Ovary (tissue), 9 donors: ENCODE results near the gene VENTX. TPM values are rescaled to one million over a fixed set of nuclear protein-coding genes. Genes with fewer than 3 reads are reported as not detected.
"Not testable (repeated sequence)": the region's sequence is repeated elsewhere in the genome, so short reads cannot be mapped to it uniquely, and the experiment has no call there.

Experiments used
- DNase-seq, 5 donors: peaks; one replicate each; pipeline ENCODE4 v3.0.0-alpha.2; 2019 to 2020
- H3K27ac ChIP-seq, 2 donors: fragments of 200-600 bp; one replicate each; pipeline versions ENCODE4 v1.5.1 to v1.8.0; 2019 to 2022
- H3K27me3 ChIP-seq: fragments of 200-600 bp; one replicate; pipeline ENCODE4 v1.8.0; 2022
- H3K36me3 ChIP-seq: fragments of 200-600 bp; sonication (generic); one replicate; pipeline ENCODE4 v1.5.1; 2019
- H3K4me1 ChIP-seq: one replicate; pipeline ENCODE4 v1.8.1; 2013; ENCODE audit warnings: mild to moderate bottlenecking, moderate library complexity; ENCODE audit not compliant: insufficient read depth
- H3K4me3 ChIP-seq: fragments of 200-600 bp; sonication (generic); one replicate; pipeline ENCODE4 v1.5.1; 2017
- H3K9me3 ChIP-seq, 2 donors: fragments of 200-600 bp in 1 of 2; sonication (generic) in 1 of 2; one replicate each; pipeline versions ENCODE4 v1.5.1 to v1.8.1; 2013 to 2019; ENCODE audit warnings: mild to moderate bottlenecking in 1 of 2, moderate library complexity in 1 of 2
- EP300 ChIP-seq: sonication (generic); formaldehyde crosslinking; IDR thresholded peaks from one replicate; pipeline ENCODE4 v1.6.1; 2017; ENCODE audit warnings: antibody characterized with exemption
- POLR2A ChIP-seq: fragments of 450-650 bp; IDR thresholded peaks from one replicate; pipeline ENCODE4 v1.6.1; 2017; ENCODE audit warnings: antibody characterized with exemption, mild to moderate bottlenecking, moderate library complexity
- WGBS, 3 donors: extraction: QIAGEN DNeasy Blood & Tissue Kit in 1 of 3; methylation state at CpG; one replicate each; pipeline versions ENCODE4 v1.1.5 to v1.1.7; 2013 to 2017; 5-methylcytosine and 5-hydroxymethylcytosine counted together
- intact Hi-C, 4 donors: fragments of 100-400 bp; cut with DNase I; formaldehyde crosslinking; loops; one replicate each; pipeline versions ENCODE4 v1.11.0 to v1.15.1; 2022 to 2023
- polyA plus RNA-seq, 2 donors: library from polyadenylated mRNA; stranded (reverse); fragments of 200-250 nt in 1 of 2; fragments of 350-450 nt in 1 of 2; fragmentation: Illumina TruSeq in 1 of 2; extraction: RNeasy Lipid Tissue Mini Kit (QIAGEN cat#74804) in 1 of 2; gene quantifications; one replicate each; pipeline ENCODE4 v1.2.3, GENCODE V29; 2013 to 2014
- total RNA-seq, 7 donors: library from RNA; depleted of rRNA in 2 of 7; stranded (reverse); fragments of >200 nt in 2 of 7; fragmentation: NEBNext Ultra II Directional in 3 of 7; extraction: Animal tissue kit (Norgen Biotek cat#: 25700) in 3 of 7; gene quantifications; one replicate each; pipeline versions ENCODE4 v1.1.0 to v1.2.4, GENCODE V29; 2016 to 2023
- TF ChIP-seq, protein P1 (sequence below), 3 donors: fragments of 450-650 bp in 2 of 3; fragments of 200-600 bp in 1 of 3; IDR thresholded peaks; one replicate each; pipeline versions ENCODE4 v1.5.1 to v1.8.0; 2016 to 2022; ENCODE audit warnings: antibody characterized with exemption in 3 of 3, mild to moderate bottlenecking in 1 of 3
- donor health status: DM: no; HTN: no; CAD: no; lungs with moderate emphysema.
- donor health status: DM: no; HTN: no; CAD: no.
- donor health status: Bipolar disorder and iron deficiency.
- donor health status: DM: yes; HTN: yes; CAD: no.
- donor health status: DM: no; HTN: no; CAD: no.
- donor health status: DM: yes; HTN: yes; CAD: no.

VENTX gene
- total and polyA plus RNA-seq, 9 donors, result 0.23 to 2.2 (median 0.83) TPM

DNA sequence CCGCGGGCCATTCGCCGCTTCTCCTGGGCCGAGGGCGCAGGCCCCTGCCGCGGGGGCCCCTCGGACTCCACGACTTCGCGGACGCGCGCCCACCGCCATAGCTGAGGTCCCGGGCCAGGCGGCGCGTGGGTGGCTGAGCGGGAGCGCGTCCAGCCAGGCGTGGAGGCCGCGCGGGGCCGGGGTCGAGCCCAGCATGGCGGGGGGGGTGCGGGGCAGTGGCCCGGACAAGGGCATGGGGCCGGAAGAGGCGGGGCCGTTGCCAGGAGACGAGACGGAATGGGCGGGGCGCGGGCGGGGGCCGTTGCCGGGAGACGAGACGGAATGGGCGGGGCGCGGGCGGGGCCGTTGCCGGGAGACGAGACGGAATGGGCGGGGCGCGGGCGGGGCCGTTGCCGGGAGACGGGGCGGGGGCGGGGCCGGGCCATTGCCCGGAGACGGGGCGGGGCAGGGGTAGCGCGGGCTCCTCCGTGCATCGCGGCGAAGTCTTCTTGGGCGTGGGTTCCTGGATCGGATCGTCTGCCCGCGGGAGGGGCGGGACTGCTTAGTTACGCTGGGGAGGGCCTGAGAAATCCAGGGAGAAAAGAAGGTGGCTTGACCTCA lies 24.2 kb downstream of the VENTX start:
- peak; percentile 90 to 97 (median 94) for DNase-seq
- Histone ChIP-seq H3K4me3 (peak overlapping the region; percentile 79), H3K27ac (peak overlapping the region; percentile 95 to 97), H3K27me3 (no peaks in the 10 kb centered on the region), H3K9me3 (no peaks in the 10 kb centered on the region), H3K36me3 (no peaks in the 10 kb centered on the region), H3K4me1 (peaks cover 7% of the 10 kb centered on the region)
- intact Hi-C loops, result loop anchor here in 2 of 4 donors (2.0 to 5.0 kb wide), 2 partner anchors 45 to 49 kb away; partner anchors contain the start of genes TUBGCP2 (in 1 of the 2) and ZNF511 (in 1 of the 2)
- TF ChIP-seq POLR2A (peak; percentile 45), EP300 (no peak)
- TF ChIP-seq, protein P1, sequence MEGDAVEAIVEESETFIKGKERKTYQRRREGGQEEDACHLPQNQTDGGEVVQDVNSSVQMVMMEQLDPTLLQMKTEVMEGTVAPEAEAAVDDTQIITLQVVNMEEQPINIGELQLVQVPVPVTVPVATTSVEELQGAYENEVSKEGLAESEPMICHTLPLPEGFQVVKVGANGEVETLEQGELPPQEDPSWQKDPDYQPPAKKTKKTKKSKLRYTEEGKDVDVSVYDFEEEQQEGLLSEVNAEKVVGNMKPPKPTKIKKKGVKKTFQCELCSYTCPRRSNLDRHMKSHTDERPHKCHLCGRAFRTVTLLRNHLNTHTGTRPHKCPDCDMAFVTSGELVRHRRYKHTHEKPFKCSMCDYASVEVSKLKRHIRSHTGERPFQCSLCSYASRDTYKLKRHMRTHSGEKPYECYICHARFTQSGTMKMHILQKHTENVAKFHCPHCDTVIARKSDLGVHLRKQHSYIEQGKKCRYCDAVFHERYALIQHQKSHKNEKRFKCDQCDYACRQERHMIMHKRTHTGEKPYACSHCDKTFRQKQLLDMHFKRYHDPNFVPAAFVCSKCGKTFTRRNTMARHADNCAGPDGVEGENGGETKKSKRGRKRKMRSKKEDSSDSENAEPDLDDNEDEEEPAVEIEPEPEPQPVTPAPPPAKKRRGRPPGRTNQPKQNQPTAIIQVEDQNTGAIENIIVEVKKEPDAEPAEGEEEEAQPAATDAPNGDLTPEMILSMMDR (IDR thresholded peaks at IDR 0.05), result no peak
- WGBS, 3 donors, result 1 to 2% (median 1%) methylated on average over 22 to 79 of the region's 79 CpGs

- Histone ChIP-seq H3K9me3 (no peaks in the 10 kb centered on the region), H3K4me3 (no peak overlapping the region), H3K4me1 (peaks cover 5% of the 10 kb centered on the region), H3K27ac (no peak overlapping the region), H3K36me3 (no peaks in the 10 kb centered on the region), H3K27me3 (no peaks in the 10 kb centered on the region)
- DNase-seq, result peak in 1 of 5 donors; percentile 65
- intact Hi-C loops, result loop anchor here in 1 of 4 donors (5.0 kb wide), 1 partner anchor 45 kb away; the partner anchor contains the start of genes TUBGCP2 and ZNF511
- TF ChIP-seq EP300 (no peak), POLR2A (no peak)
- TF ChIP-seq, protein P1 (IDR thresholded peaks at IDR 0.05), result no peak
- WGBS, 3 donors, result 85 to 88% (median 86%) methylated on average over 11 to 14 of the region's 14 CpGs
These were observed 25.0 kb downstream of the VENTX start for GRCh38 chr10:133262696-133263095.

- peaks cover 3% of the 10 kb centered on the region for H3K4me1 ChIP-seq
- no peak overlapping the region for H3K27ac ChIP-seq
- intact Hi-C loops, result loop anchor here in 1 of 4 donors (5.0 kb wide), 1 partner anchor 44 kb away; the partner anchor contains the start of genes TUBGCP2 and ZNF511
- no peak for DNase-seq
- no peak for TF ChIP-seq POLR2A
- TF ChIP-seq EP300, result no peak
- TF ChIP-seq, protein P1 (IDR thresholded peaks at IDR 0.05), result no peak
- H3K4me3 ChIP-seq, result no peak overlapping the region
- no peaks in the 10 kb centered on the region for H3K27me3 ChIP-seq
- no peaks in the 10 kb centered on the region for H3K36me3 ChIP-seq
- H3K9me3 ChIP-seq, result no peaks in the 10 kb centered on the region
- WGBS, 3 donors, result 88 to 94% (median 91%) methylated on average over 10 of the region's 10 CpGs
These were observed 26.0 kb downstream of the VENTX start for GRCh38 chr10:133263674-133264073.

GRCh38 chr10:133264461-133264860 lies 26.8 kb downstream of the VENTX start:
- H3K27me3 ChIP-seq, result no peaks in the 10 kb centered on the region
- H3K4me1 ChIP-seq, result peaks cover 3% of the 10 kb centered on the region
- no peak overlapping the region for H3K27ac ChIP-seq
- TF ChIP-seq EP300 (no peak), POLR2A (no peak)
- intact Hi-C loops, result loop anchor here in 1 of 4 donors (5.0 kb wide), 1 partner anchor 43 kb away; the partner anchor contains the start of genes TUBGCP2 and ZNF511
- no peak for DNase-seq
- WGBS, 3 donors, result 85 to 88% (median 85%) methylated on average over 9 of the region's 9 CpGs
- no peaks in the 10 kb centered on the region for H3K36me3 ChIP-seq
- no peak overlapping the region for H3K4me3 ChIP-seq
- H3K9me3 ChIP-seq, result no peaks in the 10 kb centered on the region

DNA sequence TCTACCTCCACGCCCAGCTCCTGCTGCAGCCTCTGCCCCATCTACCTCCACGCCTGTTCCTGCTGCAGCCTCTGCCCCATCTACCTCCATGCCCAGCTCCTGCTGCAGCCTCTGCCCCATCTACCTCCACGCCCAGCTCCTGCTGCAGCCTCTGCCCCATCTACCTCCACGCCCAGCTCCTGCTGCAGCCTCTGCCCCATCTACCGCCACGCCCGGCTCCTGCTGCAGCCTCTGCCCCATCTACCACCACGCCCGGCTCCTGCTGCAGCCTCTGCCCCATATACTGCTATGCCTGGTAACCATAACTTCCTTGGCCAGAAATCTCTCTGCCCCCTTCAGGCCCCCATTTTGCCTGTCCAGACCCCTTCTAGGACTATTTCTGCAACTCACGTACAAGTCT lies 27.4 kb downstream of the VENTX start:
- intact Hi-C loops, H3K4me1 ChIP-seq, H3K4me3 ChIP-seq, H3K36me3 ChIP-seq, DNase-seq, H3K27ac ChIP-seq, H3K9me3 ChIP-seq, H3K27me3 ChIP-seq: not testable (repeated sequence)
- 78 to 88% (median 81%) methylated on average over 9 to 10 of the region's 10 CpGs for WGBS, 3 donors
